DMS 273 treated with DMSO at 0.1 percent for 48 hours (cell line): Measurements from ENCODE around the gene METTL14.
"Not testable (repeated sequence)": the region's sequence is repeated elsewhere in the genome, so short reads cannot be mapped to it uniquely, and the experiment has no call there.

Source experiments
- DNase-seq: peaks from one replicate; lab custom pipeline; 2025; lab: John Stamatoyannopoulos, UW

Gene METTL14

GRCh38 chr4:118684873-118685811 is at the start of gene METTL14:
Gene METTL14, plus strand, starts transcription at chr4:118685392. Its CDS starts 143 bp downstream, at chr4:118685535.
- DNase-seq = peak; percentile 56

- not testable (repeated sequence) for DNase-seq
These were observed 49.1 kb upstream of the METTL14 start for GRCh38 chr4:118636126-118636525.

GRCh38 chr4:118664665-118665064 is 20.5 kb upstream of the METTL14 start:
- not testable (repeated sequence) for DNase-seq

GRCh38 chr4:118669220-118669619 is 16.0 kb upstream of the METTL14 start:
- DNase-seq = not testable (repeated sequence)

GRCh38 chr4:118670968-118671367 is 14.2 kb upstream of the METTL14 start:
- not testable (repeated sequence) for DNase-seq

- DNase-seq = no peak
These were observed 9.1 kb upstream of the METTL14 start for GRCh38 chr4:118676128-118676527.

GRCh38 chr4:118680808-118681207 is 4.4 kb upstream of the METTL14 start:
- DNase-seq = no peak

GRCh38 chr4:118682928-118683327 is 2.3 kb upstream of the METTL14 start:
- DNase-seq = no peak

GRCh38 chr4:118683513-118683912 is 1.7 kb upstream of the METTL14 start:
- DNase-seq = no peak

GRCh38 chr4:118703118-118703517 is 17.9 kb downstream of the METTL14 start:
- DNase-seq = no peak

- no peak for DNase-seq
These were observed 25.9 kb downstream of the METTL14 start for GRCh38 chr4:118711052-118711451.

- DNase-seq = no peak
These were observed 27.7 kb downstream of the METTL14 start for GRCh38 chr4:118712872-118713271.

GRCh38 chr4:118714682-118715081 is 29.5 kb downstream of the METTL14 start:
- DNase-seq = no peak

- DNase-seq = no peak
These were observed 31.1 kb downstream of the METTL14 start for GRCh38 chr4:118716304-118716703.

- no peak for DNase-seq
These were observed 33.4 kb downstream of the METTL14 start for GRCh38 chr4:118718511-118719170.

- no peak for DNase-seq
These were observed 36.6 kb downstream of the METTL14 start for GRCh38 chr4:118721752-118722151.

- no peak for DNase-seq
These were observed 38.2 kb downstream of the METTL14 start for GRCh38 chr4:118723369-118723768.

- no peak for DNase-seq
These were observed 42.2 kb downstream of the METTL14 start for GRCh38 chr4:118727360-118727759.

- no peak for DNase-seq
These were observed 44.4 kb downstream of the METTL14 start for GRCh38 chr4:118729287-118730286.

GRCh38 chr4:118730683-118731082 is 45.5 kb downstream of the METTL14 start:
- no peak for DNase-seq

- no peak for DNase-seq
These were observed 47.6 kb downstream of the METTL14 start for GRCh38 chr4:118732591-118733330.
